B cell (primary cell): ENCODE results near the gene FBXO7. TPM values are rescaled to one million over a fixed set of nuclear protein-coding genes. Genes with fewer than 3 reads are reported as not detected.

Source experiments
- ATAC-seq: fragments of 200-7000 bp; cut with Tn5 transposase; one replicate; pipeline ENCODE4 v1.10.0; 2021; ENCODE audit warnings: low read depth, mild to moderate bottlenecking, moderate number of reproducible peaks, moderate library complexity
- CTCF ChIA-PET: fragments of 350-600 bp; sonication (Branson Sonifier 250); formaldehyde crosslinking; loops from one replicate; lab custom pipeline; 2021; ENCODE audit warnings: antibody characterized with exemption, inconsistent platforms; lab: Charles Lee
- POLR2A ChIA-PET: fragments of 350-600 bp; sonication (Branson Sonifier 250); formaldehyde crosslinking; loops from one replicate; lab custom pipeline; 2021; ENCODE audit warnings: antibody characterized with exemption; lab: Charles Lee
- DNase-seq: peaks from one replicate; pipeline ENCODE4 v3.0.0; 2013
- H2AFZ ChIP-seq: 2 replicates; pipeline ENCODE4 v1.6.1; 2012; ENCODE audit warnings: mild to moderate bottlenecking, low read depth, low read length; ENCODE audit not compliant: insufficient read depth, poor library complexity, severe bottlenecking
- H3K27ac ChIP-seq, 2 donors: 1 replicate in 1 of 2; 2 replicates in 1 of 2; pipeline ENCODE4 v1.5.1; 2012 to 2013; ENCODE audit warnings: low read length in 2 of 2, mild to moderate bottlenecking in 2 of 2, moderate library complexity in 1 of 2
- H3K27me3 ChIP-seq, 4 experiments: fragments of 200-600 bp in 1 of 4; sonication (generic) in 1 of 4; replicated peaks in 1 of 4; 1 replicate in 2 of 4; 2 replicates in 2 of 4; pipeline versions ENCODE4 v1.6.1 to v1.7.0; 2013 to 2016; ENCODE audit warnings: low read length in 3 of 4, mild to moderate bottlenecking in 2 of 4, mixed read lengths in 1 of 4, moderate library complexity in 1 of 4; ENCODE audit not compliant: insufficient read depth in 4 of 4, control insufficient read depth in 3 of 4; ENCODE audit errors: control extremely low read depth in 1 of 4
- H3K36me3 ChIP-seq, 2 experiments: replicated peaks in 1 of 2; 1 replicate in 1 of 2; 2 replicates in 1 of 2; pipeline versions ENCODE4 v1.6.1 to v1.7.1; 2013; ENCODE audit warnings: low read length in 1 of 2; ENCODE audit not compliant: insufficient read depth in 2 of 2, control insufficient read depth in 1 of 2; ENCODE audit errors: control extremely low read depth in 1 of 2, extremely low read depth in 1 of 2
- H3K4me1 ChIP-seq, 2 donors: fragments of 200-600 bp in 1 of 2; sonication (generic) in 1 of 2; 1 replicate in 1 of 2; 2 replicates in 1 of 2; pipeline versions ENCODE4 v1.5.1 to v1.6.1; 2013 to 2017; ENCODE audit warnings: low read length in 2 of 2; ENCODE audit not compliant: control insufficient read depth in 2 of 2, insufficient read depth in 2 of 2
- H3K4me2 ChIP-seq: replicated peaks from 2 replicates; pipeline ENCODE3; 2012; ENCODE audit warnings: mild to moderate bottlenecking, low read depth, low read length; ENCODE audit not compliant: poor library complexity, severe bottlenecking
- H3K4me3 ChIP-seq, 5 experiments: fragments of 200-600 bp in 1 of 5; sonication (generic) in 1 of 5; 1 replicate in 3 of 5; 2 replicates in 2 of 5; pipeline versions ENCODE4 v1.5.1 to v1.7.0; 2011 to 2016; ENCODE audit warnings: low read length in 4 of 5, mild to moderate bottlenecking in 4 of 5, low read depth in 2 of 5, control low read depth in 1 of 5, moderate library complexity in 1 of 5; ENCODE audit not compliant: insufficient read depth in 1 of 5; ENCODE audit errors: control extremely low read depth in 1 of 5, extremely low read depth in 1 of 5
- H3K79me2 ChIP-seq: fragments of 200-600 bp; sonication (generic); one replicate; pipeline ENCODE4 v1.6.0; 2016; ENCODE audit warnings: low read length; ENCODE audit not compliant: control insufficient read depth, insufficient read depth
- H3K9ac ChIP-seq: fragments of 200-600 bp; sonication (generic); 2 replicates; pipeline ENCODE4 v1.6.1; 2017; ENCODE audit warnings: mild to moderate bottlenecking, low read length, moderate library complexity
- H3K9me3 ChIP-seq, 3 donors: one replicate each; pipeline versions ENCODE4 v1.6.1 to v1.7.1; 2013; ENCODE audit warnings: low read length in 2 of 3; ENCODE audit not compliant: control insufficient read depth in 2 of 3, insufficient read depth in 1 of 3; ENCODE audit errors: control extremely low read depth in 1 of 3
- H4K20me1 ChIP-seq: 2 replicates; pipeline ENCODE4 v1.6.0; 2012; ENCODE audit warnings: mild to moderate bottlenecking, low read length; ENCODE audit not compliant: insufficient read depth, control insufficient read depth, poor library complexity, severe bottlenecking
- H3K27ac Mint-ChIP-seq: one replicate; pipeline ENCODE4 v1.8.0; 2021; ENCODE audit warnings: mixed read lengths
- H3K27me3 Mint-ChIP-seq: one replicate; pipeline ENCODE4 v1.8.0; 2021; ENCODE audit warnings: mixed read lengths
- H3K4me1 Mint-ChIP-seq: one replicate; pipeline ENCODE4 v1.8.0; 2021; ENCODE audit warnings: mixed read lengths
- H3K4me3 Mint-ChIP-seq: one replicate; pipeline ENCODE4 v1.8.0; 2021; ENCODE audit warnings: mixed read lengths
- H3K9me3 Mint-ChIP-seq: one replicate; pipeline ENCODE4 v1.8.0; 2022; ENCODE audit warnings: mixed read lengths; ENCODE audit not compliant: insufficient read depth
- EZH2 ChIP-seq: IDR thresholded peaks from 2 replicates; pipeline ENCODE4 v1.6.1; 2012; ENCODE audit warnings: borderline replicate concordance, low read depth, mild to moderate bottlenecking, moderate library complexity, low read length; ENCODE audit not compliant: insufficient read depth, poor library complexity, severe bottlenecking
- WGBS: methylation state at CpG from one replicate; pipeline ENCODE4 v1.1.5; 2013; ENCODE audit warnings: missing lambda C conversion rate; ENCODE audit not compliant: insufficient coverage; 5-methylcytosine and 5-hydroxymethylcytosine counted together
- intact Hi-C: fragments of 100-400 bp; cut with micrococcal nuclease; formaldehyde crosslinking; loops from one replicate; pipeline ENCODE4 v1.10.0; 2022
- polyA plus RNA-seq: library from polyadenylated mRNA; depleted of rRNA; stranded (reverse); fragments of >200 nt; gene quantifications from 2 replicates; pipeline ENCODE4 v1.2.3, GENCODE V29; 2012
- total RNA-seq, 2 donors: library from RNA; stranded (reverse); fragments of 120-200 nt in 1 of 2; gene quantifications; 1 replicate in 1 of 2; 2 replicates in 1 of 2; pipeline versions ENCODE4 v1.2.3 to v1.2.4, GENCODE V29; 2013 to 2022
- TF ChIP-seq, protein P1 (sequence below): fragments of 200-600 bp; IDR thresholded peaks from one replicate; pipeline ENCODE4 v1.8.0; 2022; ENCODE audit warnings: antibody characterized with exemption, mild to moderate bottlenecking

FBXO7 gene
- total and polyA plus RNA-seq, 2 donors (not counting 1 experiment from before 2014, with no cell fraction given) = 66.2 to 106 TPM

DNA sequence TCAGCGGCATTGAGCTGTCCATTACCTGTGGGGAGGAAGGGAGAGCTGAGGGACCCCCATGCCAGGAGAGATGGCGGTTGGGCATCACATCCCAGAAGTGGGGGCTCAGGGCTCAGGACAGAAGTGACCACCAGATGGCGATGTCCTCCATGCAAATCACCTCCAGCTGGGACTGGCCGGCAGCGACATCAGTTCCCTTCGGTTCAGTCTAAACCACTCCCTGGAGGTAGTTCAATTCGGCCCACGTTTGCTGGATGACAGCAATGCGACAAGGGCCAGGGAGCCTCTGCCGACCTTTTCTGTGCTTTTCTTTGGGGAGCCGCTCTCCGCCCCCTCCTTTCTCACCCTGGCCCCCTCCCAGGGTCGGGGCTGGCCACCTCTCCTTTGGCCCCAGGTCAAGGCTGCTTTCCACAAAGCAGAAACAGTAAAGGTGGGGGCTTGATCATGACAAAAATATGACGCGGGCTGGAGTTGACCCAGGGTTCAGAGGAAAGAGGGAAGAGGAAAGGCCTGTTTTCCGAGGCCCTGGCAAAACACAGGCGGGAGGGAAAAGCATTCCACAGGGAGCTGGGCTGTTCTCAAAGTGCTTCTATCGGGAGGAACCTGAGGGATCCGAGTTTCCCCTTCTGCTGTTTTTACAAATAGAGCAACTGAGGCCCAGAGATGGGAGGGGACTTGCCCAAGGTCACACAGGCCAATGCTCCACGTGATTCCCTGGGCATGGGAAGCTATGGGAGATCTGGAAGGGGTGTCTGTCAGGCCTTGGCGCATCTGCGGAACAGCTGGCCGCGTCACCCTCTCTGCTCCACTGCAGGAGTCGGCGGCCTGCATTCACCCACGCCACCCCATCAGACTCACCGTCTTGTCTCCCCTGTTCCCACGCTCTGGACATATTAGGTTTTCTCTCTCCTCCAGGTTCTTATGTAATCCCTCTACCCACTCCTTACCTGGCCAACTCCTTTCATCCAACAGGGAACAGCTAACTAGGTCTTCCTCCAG is 54.7 kb downstream of the FBXO7 start:
- H3K36me3 ChIP-seq = no peaks in the 10 kb centered on the region
- Mint-ChIP-seq H3K27ac (no peak overlapping the region), H3K4me3 (no peak overlapping the region), H3K27me3 (peaks cover 12% of the 10 kb centered on the region), H3K4me1 (no peaks in the 10 kb centered on the region), H3K9me3 (no peaks in the 10 kb centered on the region)
- H3K79me2 ChIP-seq = no peaks in the 10 kb centered on the region
- H3K9me3 ChIP-seq = no peaks in the 10 kb centered on the region
- ATAC-seq (peak; percentile 43), DNase-seq (peak; percentile 63)
- intact Hi-C loops = loop anchor here (2.0 kb wide), 1 partner anchor 472 kb away; no protein-coding TSS in a partner anchor
- H3K4me3 ChIP-seq = no peak overlapping the region
- POLR2A ChIA-PET = no interaction called here
- CTCF ChIA-PET = interaction anchor here (0.6 to 1.8 kb wide), 5 partner anchors 93 to 680 kb away, joined by 3 to 6 read pairs (median 4); no protein-coding TSS in a partner anchor
- H3K4me2 ChIP-seq = no peak overlapping the region
- H4K20me1 ChIP-seq = no peaks in the 10 kb centered on the region
- WGBS = 56% methylated on average over 28 of the region's 29 CpGs
- no peaks in the 10 kb centered on the region for H3K4me1 ChIP-seq
- H2AFZ ChIP-seq = no peak overlapping the region
- H3K27ac ChIP-seq = no peak overlapping the region
- TF ChIP-seq, protein P1, sequence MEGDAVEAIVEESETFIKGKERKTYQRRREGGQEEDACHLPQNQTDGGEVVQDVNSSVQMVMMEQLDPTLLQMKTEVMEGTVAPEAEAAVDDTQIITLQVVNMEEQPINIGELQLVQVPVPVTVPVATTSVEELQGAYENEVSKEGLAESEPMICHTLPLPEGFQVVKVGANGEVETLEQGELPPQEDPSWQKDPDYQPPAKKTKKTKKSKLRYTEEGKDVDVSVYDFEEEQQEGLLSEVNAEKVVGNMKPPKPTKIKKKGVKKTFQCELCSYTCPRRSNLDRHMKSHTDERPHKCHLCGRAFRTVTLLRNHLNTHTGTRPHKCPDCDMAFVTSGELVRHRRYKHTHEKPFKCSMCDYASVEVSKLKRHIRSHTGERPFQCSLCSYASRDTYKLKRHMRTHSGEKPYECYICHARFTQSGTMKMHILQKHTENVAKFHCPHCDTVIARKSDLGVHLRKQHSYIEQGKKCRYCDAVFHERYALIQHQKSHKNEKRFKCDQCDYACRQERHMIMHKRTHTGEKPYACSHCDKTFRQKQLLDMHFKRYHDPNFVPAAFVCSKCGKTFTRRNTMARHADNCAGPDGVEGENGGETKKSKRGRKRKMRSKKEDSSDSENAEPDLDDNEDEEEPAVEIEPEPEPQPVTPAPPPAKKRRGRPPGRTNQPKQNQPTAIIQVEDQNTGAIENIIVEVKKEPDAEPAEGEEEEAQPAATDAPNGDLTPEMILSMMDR = peak; percentile 58
- no peak for TF ChIP-seq EZH2
- H3K27me3 ChIP-seq = no peaks in the 10 kb centered on the region
- H3K9ac ChIP-seq = no peak overlapping the region

DNA sequence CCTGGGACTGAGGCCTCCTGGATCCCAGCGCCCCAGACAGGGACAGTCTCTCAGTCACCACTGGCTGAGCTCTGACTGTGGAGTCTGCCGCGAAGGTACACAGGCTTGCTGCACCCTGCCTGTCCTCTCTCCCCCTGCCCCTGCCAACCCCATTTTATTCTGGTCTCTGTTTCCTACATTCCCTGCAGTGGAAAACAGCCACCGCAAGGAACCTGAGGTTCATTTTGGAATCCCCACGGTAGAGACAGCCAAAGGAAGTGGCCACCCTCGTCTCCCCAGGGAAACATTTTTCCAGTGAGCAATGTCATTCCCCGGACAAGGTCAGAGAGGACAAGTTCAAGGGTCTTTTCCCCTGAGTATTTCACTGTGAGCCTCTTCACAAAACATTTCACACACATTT is 56.6 kb downstream of the FBXO7 start:
- no peaks in the 10 kb centered on the region for H3K4me1 Mint-ChIP-seq
- H3K27ac Mint-ChIP-seq = no peak overlapping the region
- CTCF ChIA-PET = interaction anchor here (0.6 to 0.8 kb wide), 3 partner anchors 125 to 298 kb away, joined by 3 to 7 read pairs (median 4); no protein-coding TSS in a partner anchor

More for the DNA sequence above, 56.6 kb downstream of the FBXO7 start:
- no peaks in the 10 kb centered on the region for H4K20me1 ChIP-seq
- no peaks in the 10 kb centered on the region for H3K9me3 Mint-ChIP-seq
- H3K4me1 ChIP-seq = no peaks in the 10 kb centered on the region
- no peaks in the 10 kb centered on the region for H3K79me2 ChIP-seq
- WGBS = 86% methylated on average over 7 of the region's 7 CpGs
- DNase-seq (no peak), ATAC-seq (no peak)
- H3K9me3 ChIP-seq = no peaks in the 10 kb centered on the region
- H3K27me3 ChIP-seq = no peaks in the 10 kb centered on the region
- no peak overlapping the region for H2AFZ ChIP-seq
- H3K4me2 ChIP-seq = no peak overlapping the region
- no peak overlapping the region for H3K4me3 ChIP-seq
- TF ChIP-seq EZH2 = no peak
- TF ChIP-seq, protein P1 = no peak
- H3K4me3 Mint-ChIP-seq = no peak overlapping the region
- H3K27me3 Mint-ChIP-seq = peaks cover 12% of the 10 kb centered on the region
- intact Hi-C loops = no loop called here
- POLR2A ChIA-PET = no interaction called here
- H3K27ac ChIP-seq = no peak overlapping the region
- H3K9ac ChIP-seq = no peak overlapping the region
- no peaks in the 10 kb centered on the region for H3K36me3 ChIP-seq
